HG03442 (cell line): Measurements from ENCODE around the gene HP1BP3.

Experiments
- ATAC-seq: cut with Tn5 transposase; IDR thresholded peaks from one replicate; pipeline ENCODE4 v1.9.1; 2021; ENCODE audit warnings: mild to moderate bottlenecking, moderate library complexity; ENCODE audit not compliant: unreplicated experiment

The HP1BP3 gene

DNA sequence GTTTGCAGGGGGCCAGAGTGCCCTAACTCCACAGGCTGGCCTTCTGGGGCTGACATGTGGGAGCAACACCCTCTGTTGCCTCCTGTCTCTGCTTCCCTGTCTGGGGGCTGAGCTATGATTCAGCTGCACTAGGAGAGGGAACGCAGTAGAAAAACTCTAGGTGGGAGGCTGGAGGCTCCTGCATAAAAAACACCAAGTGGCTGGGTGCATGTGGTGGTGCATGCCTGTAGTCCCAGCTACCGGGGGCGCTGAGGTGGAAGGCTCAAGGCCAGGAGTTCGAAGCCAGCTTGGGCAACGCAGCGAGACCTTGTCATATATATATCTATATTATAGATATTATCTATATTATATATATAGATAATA lies 74.9 kb downstream of the HP1BP3 start:
- no peak for ATAC-seq

DNA sequence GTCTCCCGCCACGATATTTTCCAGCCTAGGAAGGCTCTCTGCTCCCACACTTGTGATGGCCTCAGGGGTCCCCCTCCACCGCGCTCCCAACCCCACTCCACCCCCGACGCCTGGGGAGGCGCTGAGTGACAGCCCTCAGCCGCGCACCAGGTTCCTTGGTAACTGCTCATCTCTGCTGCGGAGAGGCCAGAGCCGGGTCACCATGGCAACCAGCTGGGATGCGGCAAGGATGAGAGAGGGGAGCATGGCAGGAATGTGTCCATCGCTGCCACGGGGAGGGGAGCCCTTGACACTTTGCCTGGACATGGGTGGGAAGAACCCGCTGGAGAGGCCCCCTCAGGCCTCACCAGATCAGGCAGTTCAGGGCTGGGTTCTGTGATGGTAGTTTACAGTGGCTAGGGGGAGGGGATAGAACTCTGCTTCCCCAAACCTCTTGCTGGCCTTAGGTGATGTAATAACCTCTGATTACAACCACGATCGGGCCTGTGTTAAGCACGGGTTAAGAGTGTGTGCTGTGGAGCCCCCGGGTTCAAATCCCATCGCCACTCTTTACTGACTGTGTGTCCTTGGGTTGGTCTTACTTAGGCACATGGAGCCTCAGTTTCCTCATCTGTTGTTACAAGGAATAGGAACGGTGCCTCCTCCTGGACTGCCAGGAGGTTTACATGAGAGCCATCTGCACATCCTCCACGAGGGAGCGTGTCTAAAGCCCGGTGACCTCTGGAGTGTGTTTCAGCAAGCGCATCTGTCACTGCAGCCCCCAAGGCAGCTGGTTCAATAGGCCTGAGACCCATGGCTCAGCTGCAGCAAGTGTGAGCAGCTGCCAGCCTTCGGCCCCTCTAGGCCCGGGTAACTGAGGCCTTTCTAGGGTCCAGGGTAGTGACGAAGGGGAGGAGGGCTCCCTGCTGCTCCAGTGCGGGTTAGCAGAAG lies 75.6 kb downstream of the HP1BP3 start:
- no peak for ATAC-seq

DNA sequence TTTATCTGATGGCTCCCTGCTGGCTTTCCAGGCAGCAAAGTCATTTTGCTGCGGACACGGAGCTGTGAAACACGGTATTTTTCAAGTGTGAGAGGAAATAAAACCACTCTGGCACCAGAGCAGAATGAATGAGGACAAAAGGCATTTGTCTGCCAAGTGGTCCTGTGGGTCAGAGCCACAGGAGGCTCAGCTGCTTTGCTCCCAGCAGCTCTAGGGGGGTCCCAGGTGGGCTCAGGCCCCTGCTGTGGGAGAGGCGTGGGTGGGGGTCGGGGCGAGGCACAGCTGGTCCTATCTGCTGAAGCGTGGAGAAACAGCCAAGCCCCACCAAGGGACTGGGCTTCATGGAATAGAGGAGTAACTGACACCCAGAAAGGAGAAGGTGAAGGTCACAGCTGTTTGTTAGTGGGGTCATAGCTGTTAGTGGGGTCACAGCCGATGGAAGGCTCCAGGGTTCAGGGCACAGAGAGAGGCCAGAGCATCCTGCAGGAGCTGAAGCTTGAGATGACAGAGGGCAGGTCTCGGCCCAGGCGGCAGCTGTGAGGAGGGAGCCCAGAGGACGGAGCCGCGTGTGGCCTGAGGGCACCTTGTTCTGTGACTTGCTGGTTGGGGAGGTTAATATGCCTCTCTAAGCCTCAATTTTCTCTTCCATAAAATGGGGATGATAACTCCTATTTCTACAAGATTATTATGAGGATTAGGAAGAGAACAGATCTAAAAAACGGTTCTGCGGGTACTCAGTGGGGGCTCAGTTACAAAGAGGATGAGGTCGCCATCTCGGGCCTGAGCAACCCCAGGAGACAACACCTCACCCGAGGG lies 76.4 kb downstream of the HP1BP3 start:
- no peak for ATAC-seq

- no peak for ATAC-seq
Observed at GRCh38 chr1:20709868-20710267, 77.2 kb downstream of the HP1BP3 start.

GRCh38 chr1:20708891-20709290 lies 78.2 kb downstream of the HP1BP3 start:
- ATAC-seq: no peak

DNA sequence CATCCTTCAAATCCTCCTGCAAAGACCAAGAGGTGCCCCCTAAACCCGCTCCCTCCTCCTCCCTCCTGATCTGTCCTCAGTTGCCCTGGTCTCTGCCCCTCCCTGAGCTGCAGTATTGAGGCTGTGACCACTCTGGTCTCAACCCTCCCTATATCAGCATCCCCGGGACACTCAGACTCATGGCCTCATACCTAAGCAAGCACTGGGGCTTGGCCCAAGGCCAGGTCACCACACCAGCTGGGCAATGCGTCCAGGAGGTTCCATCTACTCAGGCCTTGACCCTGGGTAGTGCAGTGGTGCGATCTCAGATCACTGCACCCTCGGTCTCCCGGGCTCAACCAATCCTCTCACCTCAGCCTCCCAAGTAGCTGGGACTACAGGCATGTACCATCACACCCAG lies 79.0 kb downstream of the HP1BP3 start:
- no peak for ATAC-seq

- ATAC-seq: no peak
Observed at GRCh38 chr1:20706841-20707240, 80.3 kb downstream of the HP1BP3 start.

DNA sequence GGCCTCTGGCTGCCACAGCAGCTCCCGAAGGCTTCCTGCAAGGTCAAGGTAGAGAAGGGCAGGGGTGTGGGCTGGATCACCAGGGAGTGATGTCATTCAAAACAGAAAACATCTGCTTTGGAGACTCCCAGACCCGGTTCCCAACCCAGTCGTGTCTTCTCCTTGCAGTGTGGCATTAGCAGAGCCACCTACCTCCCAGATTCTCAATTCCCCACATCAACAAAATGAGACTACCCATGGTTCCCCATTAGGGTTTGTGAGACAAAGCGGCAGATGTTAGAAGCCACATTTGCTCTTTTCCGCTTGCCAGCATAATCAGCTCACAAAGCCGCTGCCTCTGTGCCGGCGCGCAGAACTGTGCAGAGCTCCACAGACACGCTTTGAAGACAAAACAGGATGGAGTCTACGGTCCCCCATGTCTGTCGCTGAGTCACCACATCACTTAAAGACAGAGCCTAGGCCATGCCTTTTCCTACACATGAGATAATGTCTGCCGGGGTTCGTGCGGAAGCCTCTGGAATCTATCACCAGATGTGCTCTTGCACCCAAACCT lies 81.8 kb downstream of the HP1BP3 start:
- ATAC-seq: no peak

- ATAC-seq: no peak
Observed at GRCh38 chr1:20704390-20705202, 82.5 kb downstream of the HP1BP3 start.

GRCh38 chr1:20703124-20703756 lies 83.9 kb downstream of the HP1BP3 start:
- no peak for ATAC-seq

GRCh38 chr1:20702416-20702815 lies 84.7 kb downstream of the HP1BP3 start:
- no peak for ATAC-seq

DNA sequence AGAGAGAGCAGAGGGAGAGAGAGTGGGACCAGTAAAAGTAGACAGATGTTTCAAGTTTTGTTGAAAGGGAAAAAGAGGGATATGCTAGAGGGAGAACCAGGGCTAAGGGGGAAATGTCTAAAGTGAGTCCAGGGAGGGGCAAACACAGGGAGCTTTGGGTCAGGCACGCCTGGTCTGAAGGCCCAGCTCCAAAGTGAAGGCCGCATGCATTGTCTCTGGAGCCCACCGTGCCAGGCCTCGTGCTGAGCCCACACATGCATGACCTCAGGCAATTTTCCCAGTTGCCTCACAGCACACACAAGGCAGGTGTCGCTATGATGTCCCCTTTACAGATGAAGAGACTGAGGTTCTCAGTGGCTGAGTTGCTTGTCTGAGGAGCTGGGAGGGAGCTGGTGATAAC lies 85.3 kb downstream of the HP1BP3 start:
- no peak for ATAC-seq

DNA sequence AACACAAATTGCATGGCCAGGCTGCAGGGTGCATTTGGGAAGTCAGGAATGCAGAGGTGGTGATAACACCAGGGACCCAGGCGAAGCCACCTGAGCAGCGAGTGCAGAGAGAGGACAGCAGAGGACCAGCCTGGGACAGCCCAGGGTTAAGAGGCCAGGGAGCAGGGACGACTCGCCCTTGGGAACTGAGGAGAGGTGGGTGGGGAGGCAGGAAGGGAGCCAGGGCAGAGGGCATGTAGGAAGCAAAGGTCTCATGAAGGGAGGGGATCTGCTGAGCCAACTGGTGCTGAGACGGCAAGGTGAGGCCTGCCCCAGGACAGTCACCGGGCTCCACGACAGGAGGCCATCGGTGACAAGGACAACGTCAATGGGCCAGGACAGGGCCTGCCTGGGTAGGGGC lies 85.7 kb downstream of the HP1BP3 start:
- no peak for ATAC-seq

GRCh38 chr1:20700636-20701215 lies 86.4 kb downstream of the HP1BP3 start:
- no peak for ATAC-seq

DNA sequence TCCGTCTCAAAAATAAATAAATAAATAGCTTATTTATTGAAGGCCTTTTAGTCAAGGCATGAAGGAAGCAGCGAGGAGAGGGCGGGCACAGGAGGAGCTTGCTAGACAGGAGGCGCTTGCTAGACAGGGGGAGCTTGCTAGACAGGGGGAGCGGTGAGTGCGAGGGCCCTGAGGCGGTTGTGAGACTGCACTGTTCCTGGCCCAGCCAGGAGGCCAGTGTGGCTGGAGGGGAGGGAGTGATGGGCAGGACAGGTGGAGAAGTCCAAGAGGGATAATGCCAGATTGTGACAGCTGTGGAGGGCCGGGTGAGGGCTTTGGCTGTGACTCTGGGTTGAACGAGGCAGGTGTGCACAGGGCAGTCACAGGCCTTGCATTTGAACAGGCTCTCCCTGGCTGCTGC lies 87.5 kb downstream of the HP1BP3 start:
- ATAC-seq: no peak

DNA sequence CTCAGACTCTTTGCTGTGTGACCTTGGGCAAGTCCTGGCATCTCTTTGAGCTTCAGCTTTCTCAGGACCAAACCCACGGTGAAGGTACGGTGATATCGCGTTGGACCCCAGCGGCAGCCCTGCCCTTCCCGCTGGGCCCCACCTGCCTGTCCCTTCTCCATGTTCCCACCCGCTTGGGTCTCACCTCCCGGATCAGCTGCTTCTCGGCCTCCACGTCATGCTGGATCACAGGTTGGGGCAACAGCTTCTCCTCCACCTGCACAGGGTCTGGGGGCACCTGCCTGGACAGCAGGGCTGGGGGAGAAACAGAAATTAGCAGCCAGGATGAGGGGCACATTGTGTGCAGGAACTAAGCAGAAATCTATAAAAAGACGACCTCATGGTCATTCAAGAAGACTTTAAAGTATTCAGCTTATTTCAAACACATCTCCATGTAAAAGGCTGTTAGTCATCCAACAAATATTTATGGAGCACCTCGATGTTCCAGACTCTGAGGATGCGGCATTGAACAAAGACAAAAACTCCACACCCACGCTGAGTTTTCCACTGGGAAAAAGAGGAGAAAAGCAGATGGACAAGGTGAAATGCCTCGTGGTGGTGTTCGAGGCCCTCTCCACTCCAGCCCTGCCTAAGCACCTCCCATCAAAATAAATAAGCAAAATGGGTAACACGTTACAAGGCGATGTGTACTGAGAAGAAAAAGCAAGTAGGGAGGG lies 88.8 kb downstream of the HP1BP3 start:
- no peak for ATAC-seq

- ATAC-seq: no peak
Observed at GRCh38 chr1:20697563-20697962, 89.5 kb downstream of the HP1BP3 start.

- ATAC-seq: no peak
Observed at GRCh38 chr1:20696397-20697333, 90.4 kb downstream of the HP1BP3 start.
